Astrocyte (in vitro differentiated cells and primary cell): ENCODE data around the gene CLP1. TPM values are rescaled to one million over a fixed set of nuclear protein-coding genes. Genes with fewer than 3 reads are reported as not detected.

ENCODE experiments used
- DNase-seq: peaks from one replicate; pipeline ENCODE4 v3.0.0-alpha.2; 2010; ENCODE audit warnings: low read depth
- FAIRE-seq: peaks from 2 replicates; lab custom pipeline; 2011; peaks lifted over from hg19 to GRCh38; lab: Jason Lieb, UNC
- H2AFZ ChIP-seq: 2 replicates; pipeline ENCODE4 v1.6.0; 2012; ENCODE audit warnings: low read depth, low read length, inconsistent platforms
- H3K27ac ChIP-seq: 2 replicates; pipeline ENCODE4 v1.5.1; 2011; ENCODE audit warnings: low read depth, low read length, inconsistent platforms
- H3K27me3 ChIP-seq: 2 replicates; pipeline ENCODE4 v1.6.0; 2011; ENCODE audit warnings: low read length, inconsistent platforms; ENCODE audit not compliant: insufficient read depth
- H3K36me3 ChIP-seq: 2 replicates; pipeline ENCODE4 v1.5.1; 2011; ENCODE audit warnings: low read length, inconsistent platforms; ENCODE audit not compliant: insufficient read depth
- H3K4me1 ChIP-seq: 2 replicates; pipeline ENCODE4 v1.5.1; 2011; ENCODE audit warnings: low read length, inconsistent platforms; ENCODE audit not compliant: insufficient read depth
- H3K4me2 ChIP-seq: 2 replicates; pipeline ENCODE4 v1.6.0; 2012; ENCODE audit warnings: low read length, inconsistent platforms
- H3K4me3 ChIP-seq: 2 replicates; pipeline ENCODE4 v1.5.1; 2011; ENCODE audit warnings: low read depth, mild to moderate bottlenecking, low read length, inconsistent platforms; ENCODE audit not compliant: insufficient read depth
- H3K79me2 ChIP-seq: 2 replicates; pipeline ENCODE4 v1.6.0; 2012; ENCODE audit warnings: mild to moderate bottlenecking, low read length, inconsistent platforms; ENCODE audit not compliant: insufficient read depth
- H3K9ac ChIP-seq: 2 replicates; pipeline ENCODE4 v1.6.0; 2012; ENCODE audit warnings: mild to moderate bottlenecking, low read length, inconsistent platforms
- H3K9me3 ChIP-seq: 2 replicates; pipeline ENCODE4 v1.5.1; 2012; ENCODE audit warnings: low read depth, mild to moderate bottlenecking, low read length, inconsistent platforms; ENCODE audit not compliant: insufficient read depth
- H4K20me1 ChIP-seq: 2 replicates; pipeline ENCODE4 v1.6.0; 2012; ENCODE audit warnings: low read length, inconsistent platforms; ENCODE audit not compliant: insufficient read depth
- H3K27ac Mint-ChIP-seq: one replicate; pipeline ENCODE4 v1.8.0; 2021; ENCODE audit warnings: mild to moderate bottlenecking, mixed read lengths; ENCODE audit not compliant: unreplicated experiment
- H3K27me3 Mint-ChIP-seq: one replicate; pipeline ENCODE4 v1.8.0; 2021; ENCODE audit warnings: low read depth, mixed read lengths; ENCODE audit not compliant: unreplicated experiment
- H3K36me3 Mint-ChIP-seq: one replicate; pipeline ENCODE4 v1.8.0; 2021; ENCODE audit warnings: low read depth, mixed read lengths; ENCODE audit not compliant: unreplicated experiment
- H3K4me1 Mint-ChIP-seq: one replicate; pipeline ENCODE4 v1.8.0; 2021; ENCODE audit warnings: low read depth, mixed read lengths; ENCODE audit not compliant: unreplicated experiment
- H3K4me3 Mint-ChIP-seq: one replicate; pipeline ENCODE4 v1.8.0; 2021; ENCODE audit warnings: mild to moderate bottlenecking, moderate library complexity, mixed read lengths; ENCODE audit not compliant: unreplicated experiment
- H3K9me3 Mint-ChIP-seq: one replicate; pipeline ENCODE4 v1.8.0; 2021; ENCODE audit warnings: mild to moderate bottlenecking, mixed read lengths; ENCODE audit not compliant: unreplicated experiment
- CTCF ChIP-seq: IDR thresholded peaks from 2 replicates; pipeline ENCODE4 v1.5.1; 2011; ENCODE audit warnings: low read depth, mild to moderate bottlenecking, inconsistent platforms, low read length, moderate library complexity; ENCODE audit not compliant: insufficient read depth
- EZH2 ChIP-seq: IDR thresholded peaks from 2 replicates; pipeline ENCODE4 v1.6.1; 2012; ENCODE audit warnings: mild to moderate bottlenecking, low read length, inconsistent platforms; ENCODE audit not compliant: insufficient read depth
- total RNA-seq: library from RNA; stranded (reverse); gene quantifications from 2 replicates; pipeline ENCODE4 v1.2.1, GENCODE V29; 2021

Gene CLP1
- total RNA-seq, 1 donor from 2014 or later = 21.4 TPM

GRCh38 chr11:57658023-57658361 lies 430 bp downstream of the CLP1 start:
- Mint-ChIP-seq H3K36me3 (peaks cover 7% of the 10 kb centered on the region), H3K9me3 (no peaks in the 10 kb centered on the region), H3K4me3 (peak overlapping the region; percentile 99), H3K27me3 (no peaks in the 10 kb centered on the region), H3K27ac (peak overlapping the region; percentile 96), H3K4me1 (peaks cover 5% of the 10 kb centered on the region)
- no peak for DNase-seq
- Histone ChIP-seq H3K4me3 (peak overlapping the region; percentile 94), H3K27ac (peak overlapping the region; percentile 37), H4K20me1 (peaks cover 4% of the 10 kb centered on the region), H3K36me3 (peaks cover 20% of the 10 kb centered on the region), H2AFZ (peak overlapping the region; percentile 81), H3K4me1 (peaks cover 4% of the 10 kb centered on the region), H3K9ac (peak overlapping the region; percentile 92), H3K9me3 (no peaks in the 10 kb centered on the region), H3K27me3 (no peaks in the 10 kb centered on the region), H3K4me2 (peak overlapping the region; percentile 94), H3K79me2 (peaks cover 34% of the 10 kb centered on the region)
- FAIRE-seq = no peak
- TF ChIP-seq CTCF (no peak), EZH2 (no peak)

DNA sequence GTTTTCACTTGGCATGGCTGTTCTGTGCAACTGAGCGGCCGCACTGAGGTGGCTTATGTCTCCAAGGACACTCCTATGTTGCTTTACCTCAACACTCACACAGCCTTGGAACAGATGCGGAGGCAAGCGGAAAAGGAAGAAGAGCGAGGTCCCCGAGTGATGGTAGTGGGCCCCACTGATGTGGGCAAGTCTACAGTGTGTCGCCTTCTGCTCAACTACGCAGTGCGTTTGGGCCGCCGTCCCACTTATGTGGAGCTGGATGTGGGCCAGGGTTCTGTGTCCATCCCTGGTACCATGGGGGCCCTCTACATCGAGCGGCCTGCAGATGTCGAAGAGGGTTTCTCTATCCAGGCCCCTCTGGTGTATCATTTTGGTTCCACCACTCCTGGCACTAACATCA lies 2.1 kb downstream of the CLP1 start:
- H3K9me3 ChIP-seq = no peaks in the 10 kb centered on the region
- peaks cover 20% of the 10 kb centered on the region for H3K36me3 ChIP-seq
- no peak for DNase-seq
- TF ChIP-seq CTCF (no peak), EZH2 (no peak)
- H3K79me2 ChIP-seq = peaks cover 34% of the 10 kb centered on the region
- Mint-ChIP-seq H3K4me1 (peaks cover 2% of the 10 kb centered on the region), H3K27ac (no peak overlapping the region), H3K9me3 (no peaks in the 10 kb centered on the region), H3K36me3 (peaks cover 7% of the 10 kb centered on the region), H3K4me3 (no peak overlapping the region), H3K27me3 (no peaks in the 10 kb centered on the region)
- H4K20me1 ChIP-seq = peaks cover 4% of the 10 kb centered on the region
- H3K27ac ChIP-seq = no peak overlapping the region
- H3K4me3 ChIP-seq = no peak overlapping the region
- FAIRE-seq = no peak
- H3K9ac ChIP-seq = no peak overlapping the region
- H3K4me2 ChIP-seq = no peak overlapping the region
- peaks cover 4% of the 10 kb centered on the region for H3K4me1 ChIP-seq
- H2AFZ ChIP-seq = no peak overlapping the region
- no peaks in the 10 kb centered on the region for H3K27me3 ChIP-seq

GRCh38 chr11:57662893-57663292 lies 5.3 kb downstream of the CLP1 start:
- no peaks in the 10 kb centered on the region for H3K27me3 Mint-ChIP-seq
- Histone ChIP-seq H2AFZ (no peak overlapping the region), H3K27ac (no peak overlapping the region), H3K79me2 (peaks cover 30% of the 10 kb centered on the region), H3K27me3 (no peaks in the 10 kb centered on the region), H3K4me2 (no peak overlapping the region), H3K4me1 (peaks cover 9% of the 10 kb centered on the region), H3K4me3 (no peak overlapping the region), H3K9ac (no peak overlapping the region), H3K9me3 (no peaks in the 10 kb centered on the region), H4K20me1 (peaks cover 4% of the 10 kb centered on the region), H3K36me3 (peaks cover 20% of the 10 kb centered on the region)
- H3K4me3 Mint-ChIP-seq = no peak overlapping the region
- H3K36me3 Mint-ChIP-seq = peaks cover 7% of the 10 kb centered on the region
- no peak for TF ChIP-seq CTCF
- TF ChIP-seq EZH2 = no peak
- peak overlapping the region; percentile 6 for H3K27ac Mint-ChIP-seq
- DNase-seq = no peak
- H3K9me3 Mint-ChIP-seq = no peaks in the 10 kb centered on the region
- no peak for FAIRE-seq
- peaks cover 5% of the 10 kb centered on the region for H3K4me1 Mint-ChIP-seq
